MM.1S (cell line): ENCODE measurements around the gene CHRD.

ENCODE experiments used
- DNase-seq: peaks from one replicate; pipeline ENCODE4 v3.0.0-alpha.2; 2015
- H2AFZ ChIP-seq: fragments of 300-600 bp; sonication (generic); 2 replicates; pipeline ENCODE4 v1.6.0; 2016; ENCODE audit warnings: antibody characterized with exemption, low read length
- H3F3A ChIP-seq: fragments of 300-600 bp; sonication (generic); 2 replicates; pipeline ENCODE4 v1.6.1; 2016; ENCODE audit warnings: mild to moderate bottlenecking, antibody characterized with exemption, low read length, moderate library complexity, mixed read lengths; ENCODE audit not compliant: insufficient read depth
- H3K27ac ChIP-seq: fragments of 300-600 bp; sonication (generic); 2 replicates; pipeline ENCODE4 v1.5.1; 2016; ENCODE audit warnings: mild to moderate bottlenecking, low read length
- H3K27me3 ChIP-seq: fragments of 300-600 bp; sonication (generic); replicated peaks from 2 replicates; pipeline ENCODE4 v1.6.0; 2016; ENCODE audit warnings: low read length; ENCODE audit not compliant: insufficient read depth
- H3K36me3 ChIP-seq: fragments of 300-600 bp; sonication (generic); replicated peaks from 2 replicates; pipeline ENCODE4 v1.6.1; 2016; ENCODE audit warnings: mild to moderate bottlenecking, low read length, mixed read lengths; ENCODE audit not compliant: insufficient read depth
- H3K4me1 ChIP-seq: fragments of 300-600 bp; sonication (generic); 2 replicates; pipeline ENCODE4 v1.6.1; 2016; ENCODE audit warnings: low read length, mixed read lengths
- H3K4me2 ChIP-seq: fragments of 300-600 bp; sonication (generic); 2 replicates; pipeline ENCODE4 v1.6.0; 2016; ENCODE audit warnings: low read depth, low read length
- H3K4me3 ChIP-seq: fragments of 300-600 bp; sonication (generic); 2 replicates; pipeline ENCODE4 v1.5.1; 2016; ENCODE audit warnings: low read length, mixed read lengths
- H3K79me2 ChIP-seq: fragments of 300-600 bp; sonication (generic); 2 replicates; pipeline ENCODE4 v1.6.1; 2016; ENCODE audit warnings: mixed run types, low read length, mixed read lengths
- H3K9ac ChIP-seq: fragments of 300-600 bp; sonication (generic); 2 replicates; pipeline ENCODE4 v1.6.1; 2016; ENCODE audit warnings: low read length, mixed read lengths
- H3K9me2 ChIP-seq: fragments of 300-600 bp; sonication (generic); replicated peaks from 2 replicates; pipeline ENCODE4 v1.6.1; 2016; ENCODE audit warnings: mild to moderate bottlenecking, low read length, mixed read lengths; ENCODE audit not compliant: insufficient read depth
- H3K9me3 ChIP-seq: fragments of 300-600 bp; sonication (generic); replicated peaks from 2 replicates; pipeline ENCODE4 v1.6.1; 2016; ENCODE audit warnings: mild to moderate bottlenecking, low read length, mixed read lengths; ENCODE audit not compliant: insufficient read depth
- H4K20me1 ChIP-seq: fragments of 300-600 bp; sonication (generic); 2 replicates; pipeline ENCODE4 v1.6.1; 2016; ENCODE audit warnings: mild to moderate bottlenecking, low read length, moderate library complexity, mixed read lengths; ENCODE audit not compliant: insufficient read depth
- CTCF ChIP-seq: fragments of 300-600 bp; sonication (generic); IDR thresholded peaks from 2 replicates; pipeline ENCODE4 v1.5.1; 2016; ENCODE audit warnings: antibody characterized with exemption, low read length, mixed read lengths
- EZH2 ChIP-seq: fragments of 300-600 bp; sonication (generic); optimal IDR thresholded peaks from 2 replicates; pipeline ENCODE3; 2017; ENCODE audit warnings: low read depth, mild to moderate bottlenecking, antibody characterized with exemption, low read length, mixed read lengths
- EZH2phosphoT487 ChIP-seq: fragments of 300-600 bp; sonication (generic); IDR thresholded peaks from 2 replicates; pipeline ENCODE4 v1.6.1; 2018; ENCODE audit warnings: antibody characterized with exemption, low read length

Gene CHRD

GRCh38 chr3:184409946-184410500 lies 30.2 kb downstream of the CHRD start:
- Histone ChIP-seq H3K4me1 (no peaks in the 10 kb centered on the region), H2AFZ (no peak overlapping the region), H3K79me2 (no peaks in the 10 kb centered on the region), H4K20me1 (no peaks in the 10 kb centered on the region), H3K27ac (no peak overlapping the region), H3K9me3 (no peaks in the 10 kb centered on the region), H3F3A (no peaks in the 10 kb centered on the region), H3K36me3 (no peaks in the 10 kb centered on the region), H3K27me3 (no peaks in the 10 kb centered on the region), H3K9me2 (no peaks in the 10 kb centered on the region), H3K9ac (no peak overlapping the region), H3K4me2 (no peak overlapping the region), H3K4me3 (no peak overlapping the region)
- no peak for DNase-seq
- TF ChIP-seq CTCF (no peak), EZH2 (no peak), EZH2phosphoT487 (no peak)

- no peaks in the 10 kb centered on the region for H3K79me2 ChIP-seq
- H3K9me3 ChIP-seq, result no peaks in the 10 kb centered on the region
- H3K27me3 ChIP-seq, result no peaks in the 10 kb centered on the region
- H4K20me1 ChIP-seq, result no peaks in the 10 kb centered on the region
- no peaks in the 10 kb centered on the region for H3K4me1 ChIP-seq
- H3K9me2 ChIP-seq, result no peaks in the 10 kb centered on the region
- TF ChIP-seq EZH2phosphoT487 (no peak), CTCF (no peak), EZH2 (no peak)
- no peaks in the 10 kb centered on the region for H3K36me3 ChIP-seq
- H3K27ac ChIP-seq, result no peak overlapping the region
- no peak overlapping the region for H3K9ac ChIP-seq
- H3F3A ChIP-seq, result no peaks in the 10 kb centered on the region
- H3K4me2 ChIP-seq, result no peak overlapping the region
- H3K4me3 ChIP-seq, result no peak overlapping the region
- no peak overlapping the region for H2AFZ ChIP-seq
- DNase-seq, result no peak
Measured at GRCh38 chr3:184414418-184415202, 34.8 kb downstream of the CHRD start.

GRCh38 chr3:184415203-184415490 lies 35.3 kb downstream of the CHRD start:
- Histone ChIP-seq H2AFZ (no peak overlapping the region), H3K27me3 (no peaks in the 10 kb centered on the region), H3K79me2 (no peaks in the 10 kb centered on the region), H3K9me3 (no peaks in the 10 kb centered on the region), H3K9ac (no peak overlapping the region), H3F3A (no peaks in the 10 kb centered on the region), H3K4me1 (no peaks in the 10 kb centered on the region), H3K27ac (no peak overlapping the region), H3K9me2 (no peaks in the 10 kb centered on the region), H3K4me3 (no peak overlapping the region), H3K4me2 (no peak overlapping the region), H3K36me3 (no peaks in the 10 kb centered on the region), H4K20me1 (no peaks in the 10 kb centered on the region)
- DNase-seq, result no peak
- TF ChIP-seq EZH2 (no peak), EZH2phosphoT487 (no peak), CTCF (no peak)
